GM19240 (cell line): ENCODE results near the gene NINJ2.
"Not testable (repeated sequence)": the region's sequence is repeated elsewhere in the genome, so short reads cannot be mapped to it uniquely, and the experiment has no call there.

Source experiments
- DNase-seq: peaks from one replicate; pipeline ENCODE4 v3.0.0; 2011; ENCODE audit warnings: low spot score; ENCODE audit not compliant: insufficient read length

Gene NINJ2

GRCh38 chr12:642633-643474 lies 20.4 kb downstream of the NINJ2 start:
- DNase-seq: peak; percentile 61

DNA sequence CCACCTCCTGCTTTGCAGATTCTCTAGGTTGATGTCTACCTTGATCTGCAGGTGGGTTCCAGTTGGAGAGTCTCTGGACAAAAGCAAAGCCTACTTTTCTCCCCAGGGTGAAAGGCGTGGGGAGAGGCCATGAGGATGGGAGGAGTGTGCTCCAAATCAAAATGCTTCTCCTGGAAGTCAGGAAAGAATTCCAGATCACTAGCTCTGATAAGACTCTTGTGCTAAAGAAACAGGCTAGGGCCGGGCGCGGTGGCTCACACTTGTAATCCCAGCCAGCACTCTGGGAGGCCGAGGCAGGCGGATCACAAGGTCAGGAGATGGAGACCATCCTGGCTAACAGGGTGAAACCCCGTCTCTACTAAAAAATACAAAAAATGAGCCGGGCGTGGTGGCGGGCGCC lies 21.9 kb downstream of the NINJ2 start:
- DNase-seq: not testable (repeated sequence)

DNA sequence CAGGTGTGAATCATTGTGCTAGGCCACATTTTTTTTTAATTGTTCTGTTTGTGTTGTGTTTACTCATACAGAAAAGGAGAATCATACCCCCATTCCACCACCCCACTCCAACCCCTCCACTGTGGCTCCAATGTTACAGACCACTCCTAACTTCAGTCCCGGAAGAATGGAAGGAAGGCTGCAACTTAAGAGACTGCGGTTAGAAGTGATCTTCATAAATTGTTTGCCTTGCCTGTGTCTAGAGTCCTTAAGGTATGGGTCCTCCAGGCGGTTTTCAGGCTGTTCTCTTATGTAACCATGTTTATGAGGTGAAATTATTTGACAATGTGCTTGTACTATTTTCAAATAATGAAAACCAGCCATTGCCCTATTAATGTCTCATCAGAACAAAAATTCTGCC lies 22.5 kb downstream of the NINJ2 start:
- no peak for DNase-seq

GRCh38 chr12:639988-640387 lies 23.3 kb downstream of the NINJ2 start:
- DNase-seq: no peak

GRCh38 chr12:639566-639965 lies 23.7 kb downstream of the NINJ2 start:
- no peak for DNase-seq

- DNase-seq: no peak
These were observed 24.2 kb downstream of the NINJ2 start for GRCh38 chr12:638953-639557.

DNA sequence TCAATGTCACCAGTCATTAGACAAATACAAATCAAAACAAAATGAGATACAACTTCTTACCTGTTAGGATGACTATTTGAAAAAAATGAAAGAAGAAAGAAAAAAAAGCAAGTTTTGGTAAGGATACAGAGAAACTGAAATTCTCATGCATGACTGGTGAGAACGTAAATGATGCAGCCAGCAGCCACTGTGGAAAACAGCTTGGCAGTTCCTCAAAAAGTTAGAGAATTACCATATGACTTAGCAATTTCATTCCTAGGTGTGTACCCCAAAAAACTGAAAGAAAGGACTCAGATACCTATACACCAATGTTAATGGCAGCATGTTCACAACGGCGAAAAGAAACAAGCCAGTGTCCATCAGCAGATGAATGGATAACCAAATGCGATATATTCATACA lies 26.6 kb downstream of the NINJ2 start:
- DNase-seq: no peak

DNA sequence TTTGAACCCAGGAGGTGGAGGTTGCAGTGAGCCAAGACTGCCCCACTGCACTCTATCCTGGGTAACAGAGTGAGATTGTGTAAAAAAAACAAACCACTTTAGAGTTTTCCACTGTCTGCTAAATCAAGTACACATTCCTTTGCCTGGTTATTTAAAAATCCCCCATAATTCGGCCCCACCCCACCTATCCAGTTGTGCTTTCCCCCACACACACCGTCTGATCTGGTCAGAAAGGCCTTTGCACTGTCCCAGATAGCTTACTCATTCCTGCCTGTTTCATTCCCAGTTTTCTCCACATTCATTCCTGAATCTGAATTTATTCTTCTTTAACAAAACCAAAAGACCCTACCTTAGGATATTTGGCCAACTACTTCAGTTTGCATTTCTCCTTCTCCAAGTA lies 29.5 kb downstream of the NINJ2 start:
- no peak for DNase-seq

- DNase-seq: no peak
These were observed 31.0 kb downstream of the NINJ2 start for GRCh38 chr12:632102-632696.

- peak; percentile 84 for DNase-seq
These were observed 32.3 kb downstream of the NINJ2 start for GRCh38 chr12:630656-631632.

DNA sequence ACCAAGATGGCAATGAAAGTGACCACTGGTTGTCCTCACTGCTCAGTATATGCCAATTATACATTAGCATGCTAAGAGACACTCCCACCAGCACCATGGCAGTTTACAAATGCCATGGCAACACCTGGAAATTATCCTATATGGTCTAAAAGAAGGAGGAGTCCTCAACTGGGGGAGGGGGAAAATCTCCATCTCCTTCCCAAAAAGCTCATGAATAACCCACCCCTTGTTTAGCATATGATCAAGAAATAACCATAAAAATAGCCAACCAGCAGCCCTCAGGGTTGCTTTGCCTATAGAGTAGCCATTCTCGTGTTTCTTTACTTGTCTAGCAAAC lies 34.5 kb downstream of the NINJ2 start:
- not testable (repeated sequence) for DNase-seq

DNA sequence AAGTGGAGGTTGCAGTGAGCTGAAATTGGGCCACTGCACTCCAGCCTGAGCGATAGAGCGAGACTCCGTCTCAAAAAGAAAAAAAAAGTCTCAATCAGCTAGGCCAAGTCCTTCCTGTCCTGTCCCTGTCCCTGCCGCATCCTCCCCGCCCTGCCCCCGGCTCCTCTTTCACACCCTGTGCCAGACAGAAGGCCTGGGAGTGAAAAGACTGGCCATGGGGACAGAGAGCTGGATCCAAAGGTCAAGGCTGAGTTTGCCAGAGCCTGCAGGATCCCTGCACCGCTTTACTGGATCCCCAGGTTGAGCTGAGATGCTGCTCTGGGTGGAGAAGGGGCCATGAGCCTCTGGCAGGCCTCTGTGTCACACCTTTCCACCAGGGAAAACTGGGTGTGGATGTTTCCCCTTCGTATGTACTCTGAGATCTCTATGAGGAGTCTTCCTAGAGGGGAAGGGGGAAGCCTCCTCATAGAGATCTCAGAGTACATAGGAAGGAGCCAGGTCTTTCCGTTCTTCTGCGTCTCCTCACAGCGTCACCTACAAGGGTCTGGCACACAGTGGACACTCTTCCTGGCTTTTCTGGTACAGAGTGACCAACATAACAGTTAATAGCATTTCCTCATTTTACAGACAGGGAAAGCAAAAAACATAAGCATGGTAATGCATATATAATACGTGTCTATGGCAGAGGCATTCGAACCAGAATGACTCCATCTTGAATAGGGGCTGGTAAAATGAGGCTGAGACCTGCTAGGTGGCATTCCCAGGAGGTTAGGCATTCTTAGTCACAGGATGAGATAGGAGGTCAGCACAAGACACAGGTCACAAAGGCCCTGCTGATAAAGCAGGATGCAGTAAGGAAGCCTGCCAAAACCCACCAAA lies 35.1 kb downstream of the NINJ2 start:
- no peak for DNase-seq

GRCh38 chr12:627285-627684 lies 36.0 kb downstream of the NINJ2 start:
- no peak for DNase-seq

DNA sequence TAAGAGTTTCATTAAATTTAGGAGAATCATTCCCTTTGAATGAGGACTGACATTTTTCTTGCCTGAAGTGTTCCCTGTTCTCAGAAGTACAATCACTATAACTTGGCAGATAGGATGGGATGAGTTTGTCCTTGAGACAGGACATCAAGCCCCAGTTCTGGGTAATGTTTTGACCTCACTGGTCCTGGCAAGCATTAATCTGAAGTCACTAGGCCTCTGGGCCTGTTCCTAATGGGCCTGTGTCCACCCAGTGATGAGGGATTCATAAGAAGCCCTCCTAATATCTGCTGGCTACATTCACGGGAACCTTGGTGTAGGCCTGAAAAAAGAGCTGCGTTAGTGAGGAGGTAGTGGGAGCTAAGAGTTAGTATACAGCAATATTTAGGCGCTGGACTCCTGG lies 37.2 kb downstream of the NINJ2 start:
- no peak for DNase-seq

DNA sequence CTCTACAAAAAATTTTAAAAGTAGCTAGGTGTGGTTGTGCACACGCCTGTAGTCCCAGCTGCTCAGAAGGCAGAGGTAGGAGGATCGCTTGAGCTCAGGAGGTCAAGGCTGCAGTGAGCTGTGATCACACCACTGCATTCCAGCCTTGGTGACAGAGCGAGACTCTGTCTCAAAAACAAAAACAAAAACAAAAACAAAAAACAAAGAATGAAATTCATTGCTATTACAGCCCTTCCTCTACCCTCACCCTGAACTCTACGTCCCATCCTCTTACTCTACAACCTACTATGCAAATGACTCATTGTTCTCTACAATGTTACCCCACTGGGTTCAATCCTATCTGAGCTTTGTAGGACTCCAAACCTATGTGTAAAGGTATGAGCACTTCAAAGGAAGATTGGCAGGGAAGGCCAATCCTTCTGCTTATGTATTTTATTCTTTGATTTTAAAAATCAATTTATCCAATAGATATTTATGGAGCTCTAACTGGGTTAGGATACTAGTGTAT lies 39.3 kb downstream of the NINJ2 start:
- DNase-seq: no peak

DNA sequence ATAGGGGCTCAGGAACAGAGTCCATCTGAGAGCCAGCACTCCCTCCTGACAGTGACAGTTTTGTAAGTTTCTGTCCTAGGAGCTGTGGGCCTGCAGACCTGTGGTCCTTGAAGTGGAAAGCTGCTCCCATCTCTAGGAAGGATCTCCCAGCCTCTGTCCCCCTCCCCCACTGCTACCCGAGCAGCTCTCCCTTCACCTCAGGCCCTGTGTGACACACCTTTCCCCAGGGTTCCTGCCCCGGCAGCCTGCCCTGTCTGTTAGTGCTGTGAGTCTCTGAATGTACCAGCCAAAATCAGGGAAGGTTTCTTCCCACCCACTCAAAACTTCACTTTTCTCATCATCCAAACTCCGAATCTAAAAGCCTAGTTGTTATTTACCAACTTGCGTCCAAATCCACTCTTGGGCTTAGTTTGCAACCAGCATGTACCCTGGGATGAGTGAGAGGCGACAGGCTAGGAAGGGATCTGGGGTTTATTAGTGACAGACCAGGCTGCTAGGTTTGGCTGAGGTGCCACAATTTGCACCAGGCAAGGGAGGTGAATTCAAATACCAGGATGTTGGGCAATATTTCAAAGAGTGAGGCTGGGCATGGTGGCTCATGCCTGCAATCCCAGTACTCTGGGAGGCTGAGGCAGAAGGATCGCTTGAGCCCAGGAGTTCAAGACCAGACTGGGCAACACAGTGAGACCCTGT lies 39.9 kb downstream of the NINJ2 start:
- no peak for DNase-seq

DNA sequence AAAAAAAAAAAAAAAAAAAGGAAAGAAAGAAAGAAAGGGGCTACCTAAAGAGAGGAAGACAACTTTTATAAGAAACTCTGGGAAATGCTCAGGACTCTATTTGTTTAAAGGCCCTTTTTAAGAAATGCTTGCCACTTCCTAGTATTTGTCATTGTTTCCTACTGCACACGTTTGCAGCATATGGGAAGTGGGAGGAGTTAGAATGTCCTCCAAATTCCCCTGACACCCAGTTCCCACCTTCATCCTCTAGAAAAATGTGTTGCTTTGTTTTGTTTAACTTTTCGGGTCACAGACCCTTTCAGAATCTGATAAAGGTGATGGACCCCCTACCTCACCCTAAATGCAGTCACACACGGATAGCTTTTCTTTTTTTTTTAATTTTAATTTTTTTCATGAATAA lies 40.8 kb downstream of the NINJ2 start:
- DNase-seq: no peak

DNA sequence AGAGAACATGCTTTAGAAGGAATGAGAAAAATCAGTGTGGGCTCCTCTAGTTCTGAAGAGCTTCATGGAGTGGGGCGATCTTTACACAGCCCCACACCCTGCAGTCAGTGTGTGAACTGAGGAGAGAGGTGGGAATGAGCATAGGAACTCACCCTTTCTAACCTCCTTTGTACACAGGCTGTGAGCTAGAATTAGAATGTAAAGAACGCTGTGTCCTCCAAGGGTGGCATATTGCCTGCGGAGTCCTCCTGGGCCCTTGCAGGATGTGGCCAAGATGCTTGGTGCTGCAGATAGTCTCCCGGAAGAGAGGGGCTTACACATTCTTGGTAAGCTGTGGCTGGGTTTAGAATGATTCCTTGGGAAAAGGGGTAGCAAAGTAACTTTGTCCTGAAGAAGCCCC lies 43.9 kb downstream of the NINJ2 start:
- no peak for DNase-seq

DNA sequence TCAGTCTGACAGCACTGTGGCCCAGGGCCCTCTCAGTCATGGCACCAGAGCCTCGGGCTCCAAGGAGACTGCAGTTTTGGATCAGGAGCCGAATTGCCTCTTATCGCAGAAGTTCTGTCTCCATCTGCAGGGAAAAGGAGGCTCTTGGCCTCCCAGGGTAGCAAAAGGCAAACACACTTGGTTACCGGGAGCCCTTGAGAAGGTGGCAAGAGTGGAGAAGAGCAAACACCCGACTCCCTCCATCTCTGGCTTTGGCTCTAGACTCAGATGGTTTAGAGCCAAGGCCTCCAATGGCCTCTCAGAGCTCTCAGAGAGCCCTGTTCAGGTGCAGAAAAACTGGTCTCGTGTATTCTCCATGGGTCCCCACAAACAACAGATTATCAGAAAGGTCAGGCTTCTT lies 44.6 kb downstream of the NINJ2 start:
- no peak for DNase-seq
